GM23338 (cell line): Measurements from ENCODE around the gene CUEDC1. TPM values are rescaled to one million over a fixed set of nuclear protein-coding genes. Genes with fewer than 3 reads are reported as not detected.

Source experiments
- ATAC-seq: fragments of 200-7000 bp; cut with Tn5 transposase; 3 replicates; pipeline ENCODE4 v1.9.1; 2020
- DNase-seq: peaks from one replicate; pipeline ENCODE4 v3.0.0-alpha.2; 2015; ENCODE audit warnings: low spot score
- H2AFZ ChIP-seq: fragments of 200-600 bp; sonication (generic); 2 replicates; pipeline ENCODE4 v1.8.0; 2016; ENCODE audit warnings: antibody characterized with exemption, mild to moderate bottlenecking, moderate library complexity
- H3F3A ChIP-seq: fragments of 200-600 bp; sonication (generic); replicated peaks from 2 replicates; pipeline ENCODE4 v1.8.0; 2017; ENCODE audit warnings: antibody characterized with exemption, mixed run types, low read depth
- H3K27ac ChIP-seq: fragments of 200-600 bp; sonication (generic); 2 replicates; pipeline ENCODE4 v1.6.1; 2016; ENCODE audit warnings: low read depth
- H3K27me3 ChIP-seq: fragments of 200-600 bp; sonication (generic); 2 replicates; pipeline ENCODE4 v1.8.0; 2016; ENCODE audit warnings: mild to moderate bottlenecking, mixed run types, moderate library complexity; ENCODE audit not compliant: insufficient read depth
- H3K36me3 ChIP-seq: fragments of 200-600 bp; sonication (generic); 2 replicates; pipeline ENCODE4 v1.8.0; 2016; ENCODE audit warnings: mild to moderate bottlenecking; ENCODE audit not compliant: insufficient read depth
- H3K4me1 ChIP-seq: fragments of 200-600 bp; sonication (generic); 2 replicates; pipeline ENCODE4 v1.8.0; 2016; ENCODE audit warnings: mild to moderate bottlenecking, moderate library complexity; ENCODE audit not compliant: insufficient read depth
- H3K4me2 ChIP-seq: fragments of 200-600 bp; sonication (generic); 2 replicates; pipeline ENCODE4 v1.7.1; 2017; ENCODE audit warnings: mixed run types
- H3K4me3 ChIP-seq: fragments of 200-600 bp; sonication (generic); 2 replicates; pipeline ENCODE4 v1.6.1; 2016; ENCODE audit warnings: mixed run types
- H3K79me2 ChIP-seq: fragments of 200-600 bp; sonication (generic); replicated peaks from 2 replicates; pipeline ENCODE4 v1.8.0; 2017; ENCODE audit warnings: mild to moderate bottlenecking; ENCODE audit not compliant: insufficient read depth
- H3K9me2 ChIP-seq: fragments of 200-600 bp; sonication (generic); 2 replicates; pipeline ENCODE4 v1.8.0; 2017; ENCODE audit not compliant: insufficient read depth
- H4K20me1 ChIP-seq: fragments of 200-600 bp; sonication (generic); replicated peaks from 2 replicates; pipeline ENCODE4 v1.8.0; 2017; ENCODE audit warnings: mild to moderate bottlenecking; ENCODE audit not compliant: insufficient read depth
- H3K27ac Mint-ChIP-seq: 2 replicates; pipeline ENCODE4 v1.8.0; 2020; ENCODE audit warnings: inconsistent platforms, mild to moderate bottlenecking, moderate library complexity, mixed read lengths
- H3K27me3 Mint-ChIP-seq: 3 replicates; pipeline ENCODE4 v1.8.0; 2022; ENCODE audit warnings: low read depth, mild to moderate bottlenecking, moderate library complexity, mixed read lengths, inconsistent platforms; ENCODE audit not compliant: insufficient read depth, poor library complexity
- H3K36me3 Mint-ChIP-seq: 3 replicates; pipeline ENCODE4 v1.8.0; 2021; ENCODE audit warnings: low read depth, mild to moderate bottlenecking, inconsistent platforms, moderate library complexity, mixed read lengths
- H3K4me1 Mint-ChIP-seq: 3 replicates; pipeline ENCODE4 v1.8.0; 2020; ENCODE audit warnings: mild to moderate bottlenecking, inconsistent platforms, mixed read lengths
- H3K4me3 Mint-ChIP-seq: 3 replicates; pipeline ENCODE4 v1.8.0; 2021; ENCODE audit warnings: moderate library complexity, mild to moderate bottlenecking, inconsistent platforms, mixed read lengths
- H3K9me3 Mint-ChIP-seq: 3 replicates; pipeline ENCODE4 v1.8.0; 2020; ENCODE audit warnings: moderate library complexity, mild to moderate bottlenecking, inconsistent platforms, mixed read lengths
- CREB1 ChIP-seq: fragments of 250-450 bp; sonication (Bioruptor Pico); IDR thresholded peaks from 2 replicates; pipeline ENCODE4 v1.5.0; 2020; ENCODE audit warnings: low read depth, mild to moderate bottlenecking, moderate library complexity
- EZH2 ChIP-seq: fragments of 200-600 bp; sonication (generic); IDR thresholded peaks from one replicate; pipeline ENCODE4 v1.8.0; 2017; ENCODE audit warnings: antibody characterized with exemption, mild to moderate bottlenecking, low read depth; ENCODE audit not compliant: unreplicated experiment
- EZH2phosphoT487 ChIP-seq: fragments of 200-600 bp; sonication (generic); IDR thresholded peaks from one replicate; pipeline ENCODE4 v1.8.1; 2018; ENCODE audit warnings: antibody characterized with exemption; ENCODE audit not compliant: unreplicated experiment
- NANOG ChIP-seq: IDR thresholded peaks from 2 replicates; pipeline ENCODE4 v1.6.1; 2016; ENCODE audit warnings: antibody characterized with exemption, borderline replicate concordance
- POLR2AphosphoS5 ChIP-seq: IDR thresholded peaks from 2 replicates; pipeline ENCODE4 v1.6.1; 2016; ENCODE audit warnings: antibody characterized with exemption, low read depth
- STAT1 ChIP-seq: IDR thresholded peaks from one replicate; pipeline ENCODE4 v1.6.1; 2016; ENCODE audit warnings: antibody characterized with exemption; ENCODE audit not compliant: unreplicated experiment
- ZNF331 ChIP-seq: fragments of 250-450 bp; sonication (Bioruptor Pico); IDR thresholded peaks from 2 replicates; pipeline ENCODE4 v1.5.0; 2020; ENCODE audit warnings: low read depth, mild to moderate bottlenecking, moderate library complexity
- polyA plus RNA-seq: library from polyadenylated mRNA; unstranded; fragments of >200 nt; fragmentation: Nextera tagmentation; extraction: Ambion mirVana; gene quantifications from 2 replicates; pipeline ENCODE4 v1.2.1, GENCODE V29; 2016
- total RNA-seq: library from RNA; depleted of rRNA; stranded (reverse); fragments of >200 nt; shearing (Covaris generic); gene quantifications from 2 replicates; pipeline ENCODE4 v1.2.3, GENCODE V29; 2014
- TF ChIP-seq, protein P1 (sequence below), 2 experiments: fragments of 200-600 bp in 1 of 2; sonication (generic) in 1 of 2; conservative IDR thresholded peaks; 2 replicates each; pipeline versions ENCODE4 v1.5.1 to v1.6.1; 2016 to 2017; ENCODE audit warnings: antibody characterized with exemption in 2 of 2, low read depth in 2 of 2, mild to moderate bottlenecking in 2 of 2, moderate library complexity in 1 of 2
- TF ChIP-seq, protein P2 (sequence below): IDR thresholded peaks from one replicate; pipeline ENCODE4 v1.6.1; 2018; ENCODE audit warnings: antibody characterized with exemption; ENCODE audit not compliant: unreplicated experiment
- TF ChIP-seq, protein P3 (sequence below): IDR thresholded peaks from 2 replicates; pipeline ENCODE4 v1.6.1; 2016; ENCODE audit warnings: antibody characterized with exemption

CUEDC1 gene
- total and polyA plus RNA-seq, 2 experiments from 2014 or later: 3.0 to 7.7 TPM

DNA sequence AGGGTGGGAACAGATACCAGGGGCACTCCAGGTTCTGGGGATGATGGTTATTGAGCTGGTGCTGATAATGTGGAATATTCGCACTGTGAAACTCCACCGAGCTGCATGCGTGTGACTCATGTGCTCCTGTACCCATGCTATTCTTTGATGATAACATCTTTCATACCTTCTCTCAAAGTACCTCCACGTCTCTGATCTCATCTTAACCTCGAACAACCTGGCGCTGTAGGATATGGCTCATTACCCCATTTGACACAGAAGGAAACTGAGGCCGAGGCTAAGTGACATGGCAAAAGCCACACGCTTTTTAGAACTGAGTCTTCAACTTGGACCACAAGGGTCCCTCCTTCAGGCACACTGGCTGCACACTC, 75.1 kb downstream of the CUEDC1 start (continued):
- TF ChIP-seq STAT1: no peak
- TF ChIP-seq, protein P1, sequence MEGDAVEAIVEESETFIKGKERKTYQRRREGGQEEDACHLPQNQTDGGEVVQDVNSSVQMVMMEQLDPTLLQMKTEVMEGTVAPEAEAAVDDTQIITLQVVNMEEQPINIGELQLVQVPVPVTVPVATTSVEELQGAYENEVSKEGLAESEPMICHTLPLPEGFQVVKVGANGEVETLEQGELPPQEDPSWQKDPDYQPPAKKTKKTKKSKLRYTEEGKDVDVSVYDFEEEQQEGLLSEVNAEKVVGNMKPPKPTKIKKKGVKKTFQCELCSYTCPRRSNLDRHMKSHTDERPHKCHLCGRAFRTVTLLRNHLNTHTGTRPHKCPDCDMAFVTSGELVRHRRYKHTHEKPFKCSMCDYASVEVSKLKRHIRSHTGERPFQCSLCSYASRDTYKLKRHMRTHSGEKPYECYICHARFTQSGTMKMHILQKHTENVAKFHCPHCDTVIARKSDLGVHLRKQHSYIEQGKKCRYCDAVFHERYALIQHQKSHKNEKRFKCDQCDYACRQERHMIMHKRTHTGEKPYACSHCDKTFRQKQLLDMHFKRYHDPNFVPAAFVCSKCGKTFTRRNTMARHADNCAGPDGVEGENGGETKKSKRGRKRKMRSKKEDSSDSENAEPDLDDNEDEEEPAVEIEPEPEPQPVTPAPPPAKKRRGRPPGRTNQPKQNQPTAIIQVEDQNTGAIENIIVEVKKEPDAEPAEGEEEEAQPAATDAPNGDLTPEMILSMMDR (conservative IDR thresholded peaks at IDR 0.05; ENCODE audit: low read depth in 2 of 2): no peak
- TF ChIP-seq, protein P2, sequence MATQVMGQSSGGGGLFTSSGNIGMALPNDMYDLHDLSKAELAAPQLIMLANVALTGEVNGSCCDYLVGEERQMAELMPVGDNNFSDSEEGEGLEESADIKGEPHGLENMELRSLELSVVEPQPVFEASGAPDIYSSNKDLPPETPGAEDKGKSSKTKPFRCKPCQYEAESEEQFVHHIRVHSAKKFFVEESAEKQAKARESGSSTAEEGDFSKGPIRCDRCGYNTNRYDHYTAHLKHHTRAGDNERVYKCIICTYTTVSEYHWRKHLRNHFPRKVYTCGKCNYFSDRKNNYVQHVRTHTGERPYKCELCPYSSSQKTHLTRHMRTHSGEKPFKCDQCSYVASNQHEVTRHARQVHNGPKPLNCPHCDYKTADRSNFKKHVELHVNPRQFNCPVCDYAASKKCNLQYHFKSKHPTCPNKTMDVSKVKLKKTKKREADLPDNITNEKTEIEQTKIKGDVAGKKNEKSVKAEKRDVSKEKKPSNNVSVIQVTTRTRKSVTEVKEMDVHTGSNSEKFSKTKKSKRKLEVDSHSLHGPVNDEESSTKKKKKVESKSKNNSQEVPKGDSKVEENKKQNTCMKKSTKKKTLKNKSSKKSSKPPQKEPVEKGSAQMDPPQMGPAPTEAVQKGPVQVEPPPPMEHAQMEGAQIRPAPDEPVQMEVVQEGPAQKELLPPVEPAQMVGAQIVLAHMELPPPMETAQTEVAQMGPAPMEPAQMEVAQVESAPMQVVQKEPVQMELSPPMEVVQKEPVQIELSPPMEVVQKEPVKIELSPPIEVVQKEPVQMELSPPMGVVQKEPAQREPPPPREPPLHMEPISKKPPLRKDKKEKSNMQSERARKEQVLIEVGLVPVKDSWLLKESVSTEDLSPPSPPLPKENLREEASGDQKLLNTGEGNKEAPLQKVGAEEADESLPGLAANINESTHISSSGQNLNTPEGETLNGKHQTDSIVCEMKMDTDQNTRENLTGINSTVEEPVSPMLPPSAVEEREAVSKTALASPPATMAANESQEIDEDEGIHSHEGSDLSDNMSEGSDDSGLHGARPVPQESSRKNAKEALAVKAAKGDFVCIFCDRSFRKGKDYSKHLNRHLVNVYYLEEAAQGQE: no peak

DNA sequence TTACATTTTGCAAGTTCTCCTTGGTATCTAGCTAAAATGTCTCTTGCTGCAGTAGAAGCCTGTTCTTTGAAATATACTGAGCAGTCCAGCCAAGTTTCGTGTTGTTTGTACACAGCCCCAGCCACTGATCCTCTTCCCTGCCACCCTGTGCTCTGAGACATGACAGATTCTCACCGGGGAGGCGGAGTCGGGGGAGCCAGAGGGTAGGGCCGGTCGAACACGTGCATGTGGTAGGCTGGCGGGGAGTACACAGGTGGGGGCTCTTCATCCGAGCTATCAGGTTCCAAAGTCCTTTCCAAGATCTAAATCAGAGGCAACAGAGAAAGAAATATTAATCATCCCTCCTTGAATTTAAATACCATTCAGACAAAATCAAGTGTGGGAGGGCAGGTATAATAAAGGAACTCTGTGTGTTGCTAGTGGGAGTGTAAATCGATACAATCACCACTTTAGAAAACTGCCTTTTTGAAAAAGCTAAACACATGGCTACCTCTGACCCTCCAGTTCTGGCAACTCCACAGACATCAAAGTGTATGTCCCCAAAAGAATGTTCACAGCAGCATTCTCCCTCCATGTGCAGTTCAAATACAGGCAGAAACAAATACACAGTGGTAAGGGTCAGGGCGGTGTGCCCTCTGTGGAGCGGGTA, 75.7 kb downstream of the CUEDC1 start:
- no peak for DNase-seq
- H3K9me3 Mint-ChIP-seq: peaks cover 10% of the 10 kb centered on the region; the same call in 2 of the 3 replicates

DNA sequence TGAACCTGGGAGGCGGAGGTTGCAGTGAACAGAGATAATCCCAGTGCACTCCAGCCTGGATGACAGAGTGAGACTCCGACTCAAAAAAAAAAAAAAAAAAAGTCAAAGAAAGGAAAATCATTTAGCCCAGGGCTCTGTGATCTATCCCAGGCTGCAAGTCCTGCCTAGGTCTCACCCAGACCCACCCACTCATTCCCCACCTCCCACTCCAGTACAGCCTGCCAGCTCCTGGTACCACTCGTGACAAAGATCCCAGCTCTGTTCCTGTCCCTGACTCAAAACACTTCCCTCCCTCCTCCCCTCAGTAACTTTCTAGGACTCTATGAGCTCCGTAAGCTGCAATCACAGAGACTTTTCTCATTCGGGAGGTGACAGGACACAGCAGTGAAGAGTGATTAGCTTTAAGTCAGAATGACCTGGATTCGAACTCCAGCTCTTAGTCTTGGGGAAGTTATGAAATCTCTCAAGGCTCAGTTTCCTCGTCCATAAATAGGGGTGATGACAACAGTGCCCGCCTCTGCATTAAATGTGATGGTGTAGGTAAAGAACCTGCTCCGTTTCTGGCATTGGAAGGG, 77.3 kb downstream of the CUEDC1 start:
- Histone ChIP-seq H2AFZ (no peak overlapping the region), H3K36me3 (no peaks in the 10 kb centered on the region; the same call in 1 of the 2 replicates), H4K20me1 (no peaks in the 10 kb centered on the region), H3F3A (peaks cover 28% of the 10 kb centered on the region; the same call in 1 of the 2 replicates), H3K27ac (no peak overlapping the region), H3K27me3 (peaks cover 14% of the 10 kb centered on the region; the same call in 1 of the 2 replicates), H3K79me2 (no peaks in the 10 kb centered on the region), H3K9me2 (no peaks in the 10 kb centered on the region), H3K4me2 (no peak overlapping the region), H3K4me1 (peaks cover 65% of the 10 kb centered on the region), H3K4me3 (no peak overlapping the region)
- H3K4me3 Mint-ChIP-seq: no peak overlapping the region
- peaks cover 26% of the 10 kb centered on the region for H3K27me3 Mint-ChIP-seq
- peaks cover 82% of the 10 kb centered on the region for H3K4me1 Mint-ChIP-seq
- H3K9me3 Mint-ChIP-seq: peaks cover 8% of the 10 kb centered on the region; the same call in 2 of the 3 replicates
- ATAC-seq (no peak), DNase-seq (no peak)
- no peak overlapping the region; the same call in 1 of the 2 replicates for H3K27ac Mint-ChIP-seq
- H3K36me3 Mint-ChIP-seq: peaks cover 9% of the 10 kb centered on the region
- TF ChIP-seq EZH2 (no peak), POLR2AphosphoS5 (no peak), EZH2phosphoT487 (no peak), NANOG (no peak), ZNF331 (no peak), STAT1 (no peak)
- TF ChIP-seq, protein P3, sequence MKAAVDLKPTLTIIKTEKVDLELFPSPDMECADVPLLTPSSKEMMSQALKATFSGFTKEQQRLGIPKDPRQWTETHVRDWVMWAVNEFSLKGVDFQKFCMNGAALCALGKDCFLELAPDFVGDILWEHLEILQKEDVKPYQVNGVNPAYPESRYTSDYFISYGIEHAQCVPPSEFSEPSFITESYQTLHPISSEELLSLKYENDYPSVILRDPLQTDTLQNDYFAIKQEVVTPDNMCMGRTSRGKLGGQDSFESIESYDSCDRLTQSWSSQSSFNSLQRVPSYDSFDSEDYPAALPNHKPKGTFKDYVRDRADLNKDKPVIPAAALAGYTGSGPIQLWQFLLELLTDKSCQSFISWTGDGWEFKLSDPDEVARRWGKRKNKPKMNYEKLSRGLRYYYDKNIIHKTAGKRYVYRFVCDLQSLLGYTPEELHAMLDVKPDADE: no peak

More for the DNA sequence above, 75.7 kb downstream of the CUEDC1 start:
- ATAC-seq: peak; percentile 10
- peaks cover 56% of the 10 kb centered on the region for H3K4me1 ChIP-seq
- no peaks in the 10 kb centered on the region for H3K79me2 ChIP-seq
- Mint-ChIP-seq H3K4me3 (peak overlapping the region; percentile 2; the same call in 1 of the 3 replicates), H3K4me1 (peaks cover 67% of the 10 kb centered on the region), H3K36me3 (peaks cover 13% of the 10 kb centered on the region), H3K27me3 (peaks cover 29% of the 10 kb centered on the region), H3K27ac (peak overlapping the region; percentile 18; the same call in 1 of the 2 replicates)
- no peaks in the 10 kb centered on the region for H3K9me2 ChIP-seq
- H4K20me1 ChIP-seq: no peaks in the 10 kb centered on the region
- peaks cover 14% of the 10 kb centered on the region; the same call in 1 of the 2 replicates for H3K27me3 ChIP-seq
- H2AFZ ChIP-seq: no peak overlapping the region
- H3K27ac ChIP-seq: peak overlapping the region; percentile 29
- peak overlapping the region; percentile 25 for H3K4me2 ChIP-seq
- no peaks in the 10 kb centered on the region; the same call in 1 of the 2 replicates for H3K36me3 ChIP-seq
- peaks cover 28% of the 10 kb centered on the region; the same call in 1 of the 2 replicates for H3F3A ChIP-seq
- no peak for TF ChIP-seq CREB1 (CRISPR knock-in tag)
- no peak for TF ChIP-seq STAT1
- TF ChIP-seq EZH2: no peak
- no peak overlapping the region for H3K4me3 ChIP-seq
